Adrenal gland (tissue), 5 donors: ENCODE results near the gene SLC22A4.

Experiments
- CTCF ChIP-seq, 6 experiments: fragments of 450-650 bp in 4 of 6; fragments of 200-600 bp in 2 of 6; sonication (generic) in 1 of 6; IDR thresholded peaks; 1 replicate in 5 of 6; 2 replicates in 1 of 6; pipeline versions ENCODE4 v1.5.1 to v1.8.0; 2016 to 2021; ENCODE audit warnings: antibody characterized with exemption in 6 of 6, mild to moderate bottlenecking in 2 of 6, moderate library complexity in 1 of 6
- POLR2A ChIP-seq, 2 donors: fragments of 450-650 bp; IDR thresholded peaks; one replicate each; pipeline ENCODE4 v1.6.1; 2017; ENCODE audit warnings: antibody characterized with exemption in 2 of 2, mild to moderate bottlenecking in 2 of 2, moderate library complexity in 1 of 2
- donor health status: DM: no; HTN: no; CAD: no.

DNA sequence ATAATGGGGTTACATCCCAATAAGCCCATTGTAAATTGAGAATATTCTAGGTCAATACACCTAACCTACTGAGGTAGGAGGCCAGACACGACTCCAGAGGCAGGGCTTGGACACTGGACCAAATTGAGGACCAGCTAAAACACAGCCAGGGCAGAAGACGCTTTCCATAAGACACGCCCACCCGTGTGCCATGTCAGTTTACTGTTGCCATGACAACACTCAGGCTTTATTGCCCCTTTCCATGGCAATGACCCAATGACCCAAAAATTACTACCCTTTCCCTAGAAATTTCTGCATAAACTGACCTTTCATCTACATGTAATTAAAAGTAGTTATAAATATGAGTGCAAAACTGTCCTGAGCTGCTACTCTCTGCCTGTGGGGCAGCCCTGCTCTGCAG, 31.5 kb downstream of the SLC22A4 start:
- no peak for TF ChIP-seq CTCF (IDR thresholded peaks at IDR 0.05)
- no peak for TF ChIP-seq POLR2A (IDR thresholded peaks at IDR 0.05)
